Thyroid gland (tissue), 4 donors: ENCODE measurements around the gene TBC1D22A. TPM values are rescaled to one million over a fixed set of nuclear protein-coding genes. Genes with fewer than 3 reads are reported as not detected.

ENCODE experiments used
- DNase-seq, 2 donors: peaks; one replicate each; pipeline ENCODE4 v3.0.0-alpha.2; 2019
- H3K27ac ChIP-seq, 3 donors: fragments of 200-600 bp; sonication (generic); 1 replicate in 2 of 3; 2 replicates in 1 of 3; pipeline ENCODE4 v1.5.1; 2016 to 2019; ENCODE audit warnings: mild to moderate bottlenecking in 1 of 3, moderate library complexity in 1 of 3
- H3K27me3 ChIP-seq: fragments of 200-600 bp; sonication (generic); one replicate; pipeline ENCODE4 v1.5.1; 2019
- H3K36me3 ChIP-seq, 2 donors: fragments of 200-600 bp; sonication (generic); one replicate each; pipeline ENCODE4 v1.5.1; 2016 to 2019
- H3K4me1 ChIP-seq, 2 donors: fragments of 200-600 bp; sonication (generic); one replicate each; pipeline ENCODE4 v1.5.1; 2017 to 2019
- H3K4me3 ChIP-seq, 3 donors: fragments of 200-600 bp; sonication (generic); replicated peaks in 1 of 3; 1 replicate in 2 of 3; 2 replicates in 1 of 3; pipeline ENCODE4 v1.5.1; 2016; ENCODE audit warnings: mild to moderate bottlenecking in 1 of 3
- H3K9me3 ChIP-seq: fragments of 200-600 bp; sonication (generic); one replicate; pipeline ENCODE4 v1.5.1; 2017
- POLR2A ChIP-seq, 2 donors: fragments of 450-650 bp; IDR thresholded peaks; one replicate each; pipeline ENCODE4 v1.6.1; 2017; ENCODE audit warnings: antibody characterized with exemption in 2 of 2, mild to moderate bottlenecking in 2 of 2, moderate library complexity in 1 of 2
- WGBS, 2 donors: methylation state at CpG; one replicate each; pipeline ENCODE4 v1.1.5; 2017; 5-methylcytosine and 5-hydroxymethylcytosine counted together
- intact Hi-C: fragments of 100-400 bp; cut with DNase I; formaldehyde crosslinking; loops from one replicate; pipeline ENCODE4 v1.15.1; 2023
- total RNA-seq, 4 donors: library from RNA; depleted of rRNA; stranded (reverse); fragments of >200 nt; gene quantifications; one replicate each; pipeline ENCODE4 v1.2.3, GENCODE V29; 2016
- TF ChIP-seq, protein P1 (sequence below), 6 experiments: fragments of 200-600 bp in 3 of 6; fragments of 450-650 bp in 3 of 6; sonication (generic) in 3 of 6; IDR thresholded peaks; one replicate each; pipeline ENCODE4 v1.5.1; 2016 to 2019; ENCODE audit warnings: antibody characterized with exemption in 6 of 6, mild to moderate bottlenecking in 2 of 6, inconsistent platforms in 1 of 6, moderate library complexity in 1 of 6

Gene TBC1D22A
- total RNA-seq, 4 donors from 2014 or later: 26.7 to 34.6 (median 33.2) TPM

DNA sequence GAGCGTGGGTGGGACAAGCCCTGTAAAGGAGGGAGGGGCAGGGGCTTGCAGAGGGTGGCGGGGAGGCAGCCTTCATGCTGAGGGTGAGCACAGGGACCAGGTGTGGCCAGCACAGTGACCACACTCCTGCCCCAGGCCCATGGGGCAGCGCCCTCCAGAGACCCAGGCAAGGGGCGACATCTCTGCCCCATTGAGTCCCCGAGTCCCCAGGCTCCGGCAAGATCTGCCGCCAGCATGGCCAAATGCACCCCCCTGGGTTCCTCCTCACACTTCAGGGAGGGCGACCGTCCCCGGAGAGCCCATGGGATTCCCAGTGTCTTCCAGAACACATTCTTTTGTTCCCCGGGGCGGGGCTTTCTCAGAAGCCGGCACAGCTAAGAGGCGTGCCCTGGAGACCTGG, 362.5 kb downstream of the TBC1D22A start:
- no peak for DNase-seq
- intact Hi-C loops: no loop called here
- TF ChIP-seq POLR2A (IDR thresholded peaks at IDR 0.05): no peak
- TF ChIP-seq, protein P1, sequence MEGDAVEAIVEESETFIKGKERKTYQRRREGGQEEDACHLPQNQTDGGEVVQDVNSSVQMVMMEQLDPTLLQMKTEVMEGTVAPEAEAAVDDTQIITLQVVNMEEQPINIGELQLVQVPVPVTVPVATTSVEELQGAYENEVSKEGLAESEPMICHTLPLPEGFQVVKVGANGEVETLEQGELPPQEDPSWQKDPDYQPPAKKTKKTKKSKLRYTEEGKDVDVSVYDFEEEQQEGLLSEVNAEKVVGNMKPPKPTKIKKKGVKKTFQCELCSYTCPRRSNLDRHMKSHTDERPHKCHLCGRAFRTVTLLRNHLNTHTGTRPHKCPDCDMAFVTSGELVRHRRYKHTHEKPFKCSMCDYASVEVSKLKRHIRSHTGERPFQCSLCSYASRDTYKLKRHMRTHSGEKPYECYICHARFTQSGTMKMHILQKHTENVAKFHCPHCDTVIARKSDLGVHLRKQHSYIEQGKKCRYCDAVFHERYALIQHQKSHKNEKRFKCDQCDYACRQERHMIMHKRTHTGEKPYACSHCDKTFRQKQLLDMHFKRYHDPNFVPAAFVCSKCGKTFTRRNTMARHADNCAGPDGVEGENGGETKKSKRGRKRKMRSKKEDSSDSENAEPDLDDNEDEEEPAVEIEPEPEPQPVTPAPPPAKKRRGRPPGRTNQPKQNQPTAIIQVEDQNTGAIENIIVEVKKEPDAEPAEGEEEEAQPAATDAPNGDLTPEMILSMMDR (IDR thresholded peaks at IDR 0.05): no peak
- Histone ChIP-seq H3K9me3 (no peaks in the 10 kb centered on the region), H3K4me1 (no peaks in the 10 kb centered on the region), H3K36me3 (no peaks in the 10 kb centered on the region), H3K4me3 (no peak overlapping the region), H3K27me3 (no peaks in the 10 kb centered on the region), H3K27ac (no peak overlapping the region)
- 78 to 100% methylated on average over 4 to 12 of the region's 14 CpGs for WGBS, 2 donors

DNA sequence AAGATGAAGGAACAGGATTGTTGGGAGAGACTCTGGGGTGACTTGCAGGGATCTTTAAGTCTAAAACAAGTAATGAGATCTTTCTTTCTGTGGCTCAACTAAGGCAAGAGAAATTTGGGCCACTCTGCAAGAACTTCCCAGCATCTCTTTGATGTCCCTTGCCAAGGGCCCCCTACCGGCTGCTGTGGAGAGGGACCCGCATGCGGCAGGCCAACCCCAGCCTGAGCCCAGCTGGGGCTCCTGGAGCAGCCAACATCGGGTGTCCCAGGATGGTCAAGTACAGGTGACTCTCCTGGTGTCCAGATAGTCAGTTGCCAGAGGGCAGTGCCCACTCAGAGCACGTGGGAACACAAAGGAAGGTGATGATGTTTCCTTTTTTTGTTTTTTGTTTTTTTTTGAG, 363.2 kb downstream of the TBC1D22A start:
- Histone ChIP-seq H3K4me3 (no peak overlapping the region), H3K27me3 (no peaks in the 10 kb centered on the region), H3K36me3 (no peaks in the 10 kb centered on the region), H3K9me3 (no peaks in the 10 kb centered on the region), H3K4me1 (no peaks in the 10 kb centered on the region), H3K27ac (no peak overlapping the region)
- no peak for DNase-seq
- intact Hi-C loops: no loop called here
- WGBS, 2 donors: 84 to 85% methylated on average over 5 of the region's 5 CpGs
- TF ChIP-seq, protein P1 (IDR thresholded peaks at IDR 0.05): no peak
- TF ChIP-seq POLR2A (IDR thresholded peaks at IDR 0.05): no peak

DNA sequence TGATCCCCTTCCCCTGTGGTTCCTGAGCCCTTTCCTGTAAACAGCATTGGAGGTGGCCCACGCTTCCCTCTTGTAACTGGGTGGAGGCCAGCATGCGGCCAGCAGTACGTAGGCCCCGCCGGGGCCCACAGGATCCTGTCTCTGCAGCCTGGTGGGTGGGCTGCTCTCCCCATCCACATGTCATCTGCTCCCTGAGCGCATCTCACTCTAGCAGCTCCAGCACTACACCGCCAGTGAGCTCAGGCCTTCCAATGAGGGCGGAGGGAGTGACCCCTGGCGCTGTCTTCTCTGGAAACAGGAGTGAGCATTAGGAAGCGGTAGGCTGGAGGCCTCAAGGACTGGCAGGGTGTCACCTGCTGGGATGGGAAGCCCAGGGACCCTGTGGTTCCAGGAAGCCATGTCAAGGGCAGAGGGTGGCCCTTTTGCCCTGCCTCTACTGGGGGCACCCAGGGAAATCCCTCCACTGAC, 363.9 kb downstream of the TBC1D22A start:
- intact Hi-C loops: no loop called here
- no peak for TF ChIP-seq POLR2A (IDR thresholded peaks at IDR 0.05)
- TF ChIP-seq, protein P1 (IDR thresholded peaks at IDR 0.05): no peak
- 100% methylated on average over 3 to 4 of the region's 10 CpGs for WGBS, 2 donors
- no peaks in the 10 kb centered on the region for H3K36me3 ChIP-seq
- DNase-seq: no peak
- H3K4me3 ChIP-seq: no peak overlapping the region
- H3K27me3 ChIP-seq: no peaks in the 10 kb centered on the region
- H3K27ac ChIP-seq: no peak overlapping the region
- no peaks in the 10 kb centered on the region for H3K9me3 ChIP-seq
- H3K4me1 ChIP-seq: no peaks in the 10 kb centered on the region

DNA sequence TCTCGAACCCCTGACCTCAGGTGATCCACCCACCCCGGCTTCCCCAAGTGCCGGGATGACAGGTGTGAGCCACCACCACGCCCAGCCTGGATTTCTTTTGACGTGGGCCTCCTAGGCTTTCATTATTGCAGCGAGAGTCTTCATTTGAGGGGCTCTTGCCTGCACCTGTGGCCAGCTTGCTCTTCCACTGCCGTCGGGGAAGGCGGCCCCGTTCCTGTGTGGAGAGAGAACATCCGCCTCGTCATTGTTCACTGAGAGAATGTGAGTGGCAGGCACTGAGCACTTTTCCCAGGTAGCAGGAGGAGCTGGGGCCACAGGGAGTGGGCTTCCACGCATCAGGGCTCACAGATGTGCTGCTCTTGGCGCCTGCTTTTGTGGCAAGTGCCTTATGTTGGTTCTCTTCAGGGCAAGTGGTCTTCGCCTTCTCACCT, 365.0 kb downstream of the TBC1D22A start:
- H3K4me3 ChIP-seq: no peak overlapping the region
- no peak overlapping the region for H3K27ac ChIP-seq
- 92 to 94% methylated on average over 9 to 15 of the region's 15 CpGs for WGBS, 2 donors
- intact Hi-C loops: no loop called here
- H3K36me3 ChIP-seq: no peaks in the 10 kb centered on the region
- no peak for DNase-seq
- H3K9me3 ChIP-seq: no peaks in the 10 kb centered on the region
- H3K4me1 ChIP-seq: no peaks in the 10 kb centered on the region
- H3K27me3 ChIP-seq: no peaks in the 10 kb centered on the region
- no peak for TF ChIP-seq POLR2A (IDR thresholded peaks at IDR 0.05)
- TF ChIP-seq, protein P1 (IDR thresholded peaks at IDR 0.05): no peak

DNA sequence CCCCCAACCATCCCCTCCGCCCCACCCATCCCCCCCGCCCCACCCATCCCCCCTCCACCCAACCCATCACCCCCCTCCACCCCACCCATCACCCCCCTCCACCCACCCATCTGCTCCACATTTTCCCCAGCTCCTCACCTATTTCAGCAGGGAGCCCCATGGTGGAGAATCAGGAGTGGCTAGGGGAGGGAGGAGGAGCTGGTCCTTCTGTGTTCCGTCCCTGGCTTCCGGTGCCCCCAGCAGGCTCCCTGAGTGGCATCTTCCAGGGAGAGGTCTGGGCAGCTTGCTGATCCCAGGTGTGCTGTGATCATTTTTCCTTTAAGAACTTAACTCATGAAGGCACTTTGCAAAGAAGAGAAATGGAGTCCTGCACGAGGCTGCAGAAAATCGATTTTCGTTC, 365.8 kb downstream of the TBC1D22A start:
- H3K4me3 ChIP-seq: no peak overlapping the region
- TF ChIP-seq, protein P1 (IDR thresholded peaks at IDR 0.05): no peak
- no peak for TF ChIP-seq POLR2A (IDR thresholded peaks at IDR 0.05)
- H3K27me3 ChIP-seq: no peaks in the 10 kb centered on the region
- 78 to 94% methylated on average over 5 of the region's 7 CpGs for WGBS, 2 donors
- DNase-seq: no peak
- H3K9me3 ChIP-seq: no peaks in the 10 kb centered on the region
- no peak overlapping the region for H3K27ac ChIP-seq
- H3K36me3 ChIP-seq: no peaks in the 10 kb centered on the region
- intact Hi-C loops: no loop called here
- H3K4me1 ChIP-seq: no peaks in the 10 kb centered on the region
